HepG2 (cell line): ENCODE measurements around the gene NRSN2. TPM values are rescaled to one million over a fixed set of nuclear protein-coding genes. Genes with fewer than 3 reads are reported as not detected.

Source experiments
- JUN ChIP-seq: sonication (generic); formaldehyde crosslinking; IDR thresholded peaks from 2 replicates; pipeline ENCODE4 v1.4.0; 2020; ENCODE audit warnings: mild to moderate bottlenecking, missing genetic modification reagents
- JUND ChIP-seq: sonication (generic); formaldehyde crosslinking; IDR thresholded peaks from 2 replicates; pipeline ENCODE4 v1.8.0; 2022; ENCODE audit warnings: mild to moderate bottlenecking, missing genetic modification reagents
- NFE2 ChIP-seq: sonication (generic); formaldehyde crosslinking; IDR thresholded peaks from 2 replicates; pipeline ENCODE4 v1.4.0; 2020; ENCODE audit warnings: missing genetic modification reagents
- SIN3B ChIP-seq: fragments of 150-350 bp; IDR thresholded peaks from 2 replicates; pipeline ENCODE4 v1.6.1; 2014; ENCODE audit warnings: low read length
- ZFP1 ChIP-seq: IDR thresholded peaks from 2 replicates; pipeline ENCODE4 v1.6.1; 2016
- ZNF234 ChIP-seq: sonication (generic); formaldehyde crosslinking; conservative IDR thresholded peaks from 2 replicates; pipeline ENCODE4 v1.5.1; 2020; ENCODE audit warnings: mild to moderate bottlenecking, missing genetic modification reagents
- ZNF333 ChIP-seq: sonication (generic); formaldehyde crosslinking; IDR thresholded peaks from 2 replicates; pipeline ENCODE4 v1.4.0; 2020; ENCODE audit warnings: mild to moderate bottlenecking, missing genetic modification reagents, borderline replicate concordance
- polyA plus RNA-seq, 8 experiments: library from polyadenylated mRNA; depleted of rRNA in 3 of 8; stranded (reverse) in 7 of 8; unstranded in 1 of 8; fragments of >200 nt; fragmentation: Illumina TruSeq in 4 of 8; extraction: Trizol in 4 of 8; gene quantifications; 2 replicates each; pipeline versions ENCODE4 v1.2.1 to v1.2.3, GENCODE V29; 2011 to 2016; ENCODE audit warnings: low read depth in 4 of 8, missing spikeins in 1 of 8, mixed read lengths in 1 of 8; ENCODE audit not compliant: insufficient read depth in 1 of 8
- total RNA-seq, 5 experiments: library from RNA; depleted of rRNA; stranded (reverse); fragments of >200 nt; fragmentation: Illumina TruSeq; extraction: Trizol; gene quantifications; 2 replicates each; pipeline ENCODE4 v1.2.3, GENCODE V29; 2016; ENCODE audit warnings: low read depth in 1 of 5
- TF ChIP-seq, protein P1 (sequence below): sonication (generic); formaldehyde crosslinking; IDR thresholded peaks from 2 replicates; pipeline ENCODE4 v1.5.1; 2020; ENCODE audit warnings: mild to moderate bottlenecking, missing genetic modification reagents, borderline replicate concordance
- TF ChIP-seq, protein P2 (sequence below): sonication (generic); formaldehyde crosslinking; IDR thresholded peaks from 2 replicates; pipeline ENCODE4 v1.8.0; 2022; ENCODE audit warnings: mild to moderate bottlenecking, missing genetic modification reagents; ENCODE audit not compliant: insufficient replicate concordance
- TF ChIP-seq, protein P3 (sequence below): sonication (generic); formaldehyde crosslinking; conservative IDR thresholded peaks from 2 replicates; pipeline ENCODE4 v1.8.0; 2022; ENCODE audit warnings: missing genetic modification reagents
- TF ChIP-seq, protein P4 (sequence below): sonication (generic); formaldehyde crosslinking; IDR thresholded peaks from 2 replicates; pipeline ENCODE4 v1.4.0; 2020; ENCODE audit warnings: missing genetic modification reagents

Gene NRSN2
- total and polyA plus RNA-seq, 2 of the 13 experiments (the other 11 are each of a cell fraction or from before 2014, with no cell fraction given) = 32.3 to 49.4 TPM

DNA sequence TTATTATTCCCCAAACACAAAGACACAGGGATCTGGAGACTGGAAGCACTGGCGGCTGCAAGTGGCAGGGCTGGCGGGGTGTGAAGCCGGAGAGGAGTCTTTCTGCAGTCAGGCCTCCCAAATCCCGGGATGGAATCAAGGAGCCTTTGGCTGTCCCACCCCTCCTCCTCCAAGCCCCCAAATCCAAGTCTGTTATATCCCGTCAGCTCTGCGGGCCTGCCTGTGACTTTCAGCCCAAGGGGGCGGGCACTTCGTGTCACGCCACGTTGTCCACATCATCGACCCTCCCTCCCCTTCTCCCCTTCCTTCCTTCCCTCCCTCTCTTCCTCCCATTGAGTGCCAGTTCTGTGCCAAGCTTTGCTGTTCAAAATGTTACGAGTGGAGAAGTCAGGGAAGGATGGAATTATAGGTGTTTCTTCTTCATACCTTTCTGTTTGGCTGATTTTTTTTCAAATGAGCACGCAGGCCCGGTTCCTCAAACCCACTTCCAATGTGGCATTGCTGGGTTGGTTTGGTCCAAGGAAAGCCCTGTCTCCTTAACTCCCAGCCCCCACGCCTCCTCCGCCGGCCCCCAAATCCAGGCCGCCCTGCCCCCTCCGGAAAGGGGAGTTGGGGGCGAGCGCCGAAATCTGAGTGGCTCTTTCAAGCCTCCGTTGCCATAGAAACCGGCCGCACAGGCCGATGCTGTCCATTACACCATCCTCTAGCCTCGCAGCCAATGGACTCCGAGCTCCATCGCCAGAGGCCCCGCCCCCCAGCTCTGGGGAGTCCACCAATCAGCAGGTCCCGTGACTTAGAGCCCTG is 36.9 kb upstream of the NRSN2 start (continued):
- TF ChIP-seq, protein P1, sequence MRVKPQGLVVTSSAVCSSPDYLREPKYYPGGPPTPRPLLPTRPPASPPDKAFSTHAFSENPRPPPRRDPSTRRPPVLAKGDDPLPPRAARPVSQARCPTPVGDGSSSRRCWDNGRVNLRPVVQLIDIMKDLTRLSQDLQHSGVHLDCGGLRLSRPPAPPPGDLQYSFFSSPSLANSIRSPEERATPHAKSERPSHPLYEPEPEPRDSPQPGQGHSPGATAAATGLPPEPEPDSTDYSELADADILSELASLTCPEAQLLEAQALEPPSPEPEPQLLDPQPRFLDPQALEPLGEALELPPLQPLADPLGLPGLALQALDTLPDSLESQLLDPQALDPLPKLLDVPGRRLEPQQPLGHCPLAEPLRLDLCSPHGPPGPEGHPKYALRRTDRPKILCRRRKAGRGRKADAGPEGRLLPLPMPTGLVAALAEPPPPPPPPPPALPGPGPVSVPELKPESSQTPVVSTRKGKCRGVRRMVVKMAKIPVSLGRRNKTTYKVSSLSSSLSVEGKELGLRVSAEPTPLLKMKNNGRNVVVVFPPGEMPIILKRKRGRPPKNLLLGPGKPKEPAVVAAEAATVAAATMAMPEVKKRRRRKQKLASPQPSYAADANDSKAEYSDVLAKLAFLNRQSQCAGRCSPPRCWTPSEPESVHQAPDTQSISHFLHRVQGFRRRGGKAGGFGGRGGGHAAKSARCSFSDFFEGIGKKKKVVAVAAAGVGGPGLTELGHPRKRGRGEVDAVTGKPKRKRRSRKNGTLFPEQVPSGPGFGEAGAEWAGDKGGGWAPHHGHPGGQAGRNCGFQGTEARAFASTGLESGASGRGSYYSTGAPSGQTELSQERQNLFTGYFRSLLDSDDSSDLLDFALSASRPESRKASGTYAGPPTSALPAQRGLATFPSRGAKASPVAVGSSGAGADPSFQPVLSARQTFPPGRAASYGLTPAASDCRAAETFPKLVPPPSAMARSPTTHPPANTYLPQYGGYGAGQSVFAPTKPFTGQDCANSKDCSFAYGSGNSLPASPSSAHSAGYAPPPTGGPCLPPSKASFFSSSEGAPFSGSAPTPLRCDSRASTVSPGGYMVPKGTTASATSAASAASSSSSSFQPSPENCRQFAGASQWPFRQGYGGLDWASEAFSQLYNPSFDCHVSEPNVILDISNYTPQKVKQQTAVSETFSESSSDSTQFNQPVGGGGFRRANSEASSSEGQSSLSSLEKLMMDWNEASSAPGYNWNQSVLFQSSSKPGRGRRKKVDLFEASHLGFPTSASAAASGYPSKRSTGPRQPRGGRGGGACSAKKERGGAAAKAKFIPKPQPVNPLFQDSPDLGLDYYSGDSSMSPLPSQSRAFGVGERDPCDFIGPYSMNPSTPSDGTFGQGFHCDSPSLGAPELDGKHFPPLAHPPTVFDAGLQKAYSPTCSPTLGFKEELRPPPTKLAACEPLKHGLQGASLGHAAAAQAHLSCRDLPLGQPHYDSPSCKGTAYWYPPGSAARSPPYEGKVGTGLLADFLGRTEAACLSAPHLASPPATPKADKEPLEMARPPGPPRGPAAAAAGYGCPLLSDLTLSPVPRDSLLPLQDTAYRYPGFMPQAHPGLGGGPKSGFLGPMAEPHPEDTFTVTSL (CRISPR knock-in tag) = 0 out of 2 replicates have a peak, but pooled peaks have one; percentile 61
- TF ChIP-seq, protein P2, sequence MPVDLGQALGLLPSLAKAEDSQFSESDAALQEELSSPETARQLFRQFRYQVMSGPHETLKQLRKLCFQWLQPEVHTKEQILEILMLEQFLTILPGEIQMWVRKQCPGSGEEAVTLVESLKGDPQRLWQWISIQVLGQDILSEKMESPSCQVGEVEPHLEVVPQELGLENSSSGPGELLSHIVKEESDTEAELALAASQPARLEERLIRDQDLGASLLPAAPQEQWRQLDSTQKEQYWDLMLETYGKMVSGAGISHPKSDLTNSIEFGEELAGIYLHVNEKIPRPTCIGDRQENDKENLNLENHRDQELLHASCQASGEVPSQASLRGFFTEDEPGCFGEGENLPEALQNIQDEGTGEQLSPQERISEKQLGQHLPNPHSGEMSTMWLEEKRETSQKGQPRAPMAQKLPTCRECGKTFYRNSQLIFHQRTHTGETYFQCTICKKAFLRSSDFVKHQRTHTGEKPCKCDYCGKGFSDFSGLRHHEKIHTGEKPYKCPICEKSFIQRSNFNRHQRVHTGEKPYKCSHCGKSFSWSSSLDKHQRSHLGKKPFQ (CRISPR knock-in tag) = no peak
- no peak for TF ChIP-seq NFE2 (CRISPR knock-in tag)
- TF ChIP-seq JUN (CRISPR knock-in tag) = no peak
- 0 out of 2 replicates have a peak, but pooled peaks have one; percentile 53 for TF ChIP-seq JUND (CRISPR knock-in tag)
- TF ChIP-seq, protein P3, sequence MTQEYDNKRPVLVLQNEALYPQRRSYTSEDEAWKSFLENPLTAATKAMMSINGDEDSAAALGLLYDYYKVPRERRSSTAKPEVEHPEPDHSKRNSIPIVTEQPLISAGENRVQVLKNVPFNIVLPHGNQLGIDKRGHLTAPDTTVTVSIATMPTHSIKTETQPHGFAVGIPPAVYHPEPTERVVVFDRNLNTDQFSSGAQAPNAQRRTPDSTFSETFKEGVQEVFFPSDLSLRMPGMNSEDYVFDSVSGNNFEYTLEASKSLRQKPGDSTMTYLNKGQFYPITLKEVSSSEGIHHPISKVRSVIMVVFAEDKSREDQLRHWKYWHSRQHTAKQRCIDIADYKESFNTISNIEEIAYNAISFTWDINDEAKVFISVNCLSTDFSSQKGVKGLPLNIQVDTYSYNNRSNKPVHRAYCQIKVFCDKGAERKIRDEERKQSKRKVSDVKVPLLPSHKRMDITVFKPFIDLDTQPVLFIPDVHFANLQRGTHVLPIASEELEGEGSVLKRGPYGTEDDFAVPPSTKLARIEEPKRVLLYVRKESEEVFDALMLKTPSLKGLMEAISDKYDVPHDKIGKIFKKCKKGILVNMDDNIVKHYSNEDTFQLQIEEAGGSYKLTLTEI = no peak
- TF ChIP-seq ZFP1 = no peak
- no peak; the same call in 1 of the 2 replicates for TF ChIP-seq SIN3B
- TF ChIP-seq, protein P4, sequence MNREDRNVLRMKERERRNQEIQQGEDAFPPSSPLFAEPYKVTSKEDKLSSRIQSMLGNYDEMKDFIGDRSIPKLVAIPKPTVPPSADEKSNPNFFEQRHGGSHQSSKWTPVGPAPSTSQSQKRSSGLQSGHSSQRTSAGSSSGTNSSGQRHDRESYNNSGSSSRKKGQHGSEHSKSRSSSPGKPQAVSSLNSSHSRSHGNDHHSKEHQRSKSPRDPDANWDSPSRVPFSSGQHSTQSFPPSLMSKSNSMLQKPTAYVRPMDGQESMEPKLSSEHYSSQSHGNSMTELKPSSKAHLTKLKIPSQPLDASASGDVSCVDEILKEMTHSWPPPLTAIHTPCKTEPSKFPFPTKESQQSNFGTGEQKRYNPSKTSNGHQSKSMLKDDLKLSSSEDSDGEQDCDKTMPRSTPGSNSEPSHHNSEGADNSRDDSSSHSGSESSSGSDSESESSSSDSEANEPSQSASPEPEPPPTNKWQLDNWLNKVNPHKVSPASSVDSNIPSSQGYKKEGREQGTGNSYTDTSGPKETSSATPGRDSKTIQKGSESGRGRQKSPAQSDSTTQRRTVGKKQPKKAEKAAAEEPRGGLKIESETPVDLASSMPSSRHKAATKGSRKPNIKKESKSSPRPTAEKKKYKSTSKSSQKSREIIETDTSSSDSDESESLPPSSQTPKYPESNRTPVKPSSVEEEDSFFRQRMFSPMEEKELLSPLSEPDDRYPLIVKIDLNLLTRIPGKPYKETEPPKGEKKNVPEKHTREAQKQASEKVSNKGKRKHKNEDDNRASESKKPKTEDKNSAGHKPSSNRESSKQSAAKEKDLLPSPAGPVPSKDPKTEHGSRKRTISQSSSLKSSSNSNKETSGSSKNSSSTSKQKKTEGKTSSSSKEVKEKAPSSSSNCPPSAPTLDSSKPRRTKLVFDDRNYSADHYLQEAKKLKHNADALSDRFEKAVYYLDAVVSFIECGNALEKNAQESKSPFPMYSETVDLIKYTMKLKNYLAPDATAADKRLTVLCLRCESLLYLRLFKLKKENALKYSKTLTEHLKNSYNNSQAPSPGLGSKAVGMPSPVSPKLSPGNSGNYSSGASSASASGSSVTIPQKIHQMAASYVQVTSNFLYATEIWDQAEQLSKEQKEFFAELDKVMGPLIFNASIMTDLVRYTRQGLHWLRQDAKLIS = no peak
- TF ChIP-seq ZNF333 = peak; percentile 97
- TF ChIP-seq ZNF234 (CRISPR knock-in tag) = no peak; the same call in 1 of the 2 replicates
